Measurements from ENCODE around the gene BABAM2.

GRCh38 chr2:28277466-28277865 is 386.9 kb downstream of the BABAM2 start:
- TF ChIP-seq RCOR1 (IDR thresholded peaks at IDR 0.05; ENCODE audit: insufficient replicate concordance, low read length) = no peak
- no peak for TF ChIP-seq CHD1 (IDR thresholded peaks at IDR 0.05; ENCODE audit: low read depth, low read length)
- no peak for TF ChIP-seq RAD21 (IDR thresholded peaks at IDR 0.05; ENCODE audit: low read length)
- TF ChIP-seq, protein P1, sequence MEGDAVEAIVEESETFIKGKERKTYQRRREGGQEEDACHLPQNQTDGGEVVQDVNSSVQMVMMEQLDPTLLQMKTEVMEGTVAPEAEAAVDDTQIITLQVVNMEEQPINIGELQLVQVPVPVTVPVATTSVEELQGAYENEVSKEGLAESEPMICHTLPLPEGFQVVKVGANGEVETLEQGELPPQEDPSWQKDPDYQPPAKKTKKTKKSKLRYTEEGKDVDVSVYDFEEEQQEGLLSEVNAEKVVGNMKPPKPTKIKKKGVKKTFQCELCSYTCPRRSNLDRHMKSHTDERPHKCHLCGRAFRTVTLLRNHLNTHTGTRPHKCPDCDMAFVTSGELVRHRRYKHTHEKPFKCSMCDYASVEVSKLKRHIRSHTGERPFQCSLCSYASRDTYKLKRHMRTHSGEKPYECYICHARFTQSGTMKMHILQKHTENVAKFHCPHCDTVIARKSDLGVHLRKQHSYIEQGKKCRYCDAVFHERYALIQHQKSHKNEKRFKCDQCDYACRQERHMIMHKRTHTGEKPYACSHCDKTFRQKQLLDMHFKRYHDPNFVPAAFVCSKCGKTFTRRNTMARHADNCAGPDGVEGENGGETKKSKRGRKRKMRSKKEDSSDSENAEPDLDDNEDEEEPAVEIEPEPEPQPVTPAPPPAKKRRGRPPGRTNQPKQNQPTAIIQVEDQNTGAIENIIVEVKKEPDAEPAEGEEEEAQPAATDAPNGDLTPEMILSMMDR (conservative IDR thresholded peaks at IDR 0.05; ENCODE audit: low read depth, low read length) = no peak
- TF ChIP-seq POLR2A (IDR thresholded peaks at IDR 0.05; ENCODE audit: low read depth, low read length) = no peak
